CD4-positive, alpha-beta T cell (primary cell): ENCODE measurements around the gene ETFB. TPM values are rescaled to one million over a fixed set of nuclear protein-coding genes. Genes with fewer than 3 reads are reported as not detected.

Experiments used
- ATAC-seq: fragments of 200-7000 bp; cut with Tn5 transposase; one replicate; pipeline ENCODE4 v1.10.0; 2022; ENCODE audit warnings: mild to moderate bottlenecking; ENCODE audit not compliant: poor library complexity
- CTCF ChIA-PET: fragments of 350-600 bp; sonication (Branson Sonifier 250); formaldehyde crosslinking; loops from one replicate; lab custom pipeline; 2021; ENCODE audit warnings: antibody characterized with exemption, inconsistent platforms; lab: Charles Lee
- POLR2A ChIA-PET: fragments of 350-600 bp; sonication (Branson Sonifier 250); formaldehyde crosslinking; loops from one replicate; lab custom pipeline; 2021; ENCODE audit warnings: antibody characterized with exemption, inconsistent platforms; lab: Charles Lee
- DNase-seq, 14 experiments: peaks; one replicate each; pipeline ENCODE4 v3.0.0-alpha.2; 2013 to 2020; ENCODE audit warnings: mixed read lengths in 2 of 14
- H3K27ac ChIP-seq, 2 donors: one replicate each; pipeline versions ENCODE4 v1.5.1 to v1.7.0; 2013; ENCODE audit warnings: low read length in 2 of 2, low read depth in 1 of 2, mild to moderate bottlenecking in 1 of 2
- H3K27me3 ChIP-seq, 2 experiments: 1 replicate in 1 of 2; 2 replicates in 1 of 2; pipeline versions ENCODE4 v1.6.1 to v1.7.0; 2013; ENCODE audit warnings: low read length in 2 of 2, control low read depth in 1 of 2, mild to moderate bottlenecking in 1 of 2, moderate library complexity in 1 of 2; ENCODE audit not compliant: insufficient read depth in 2 of 2, control insufficient read depth in 1 of 2
- H3K36me3 ChIP-seq: one replicate; pipeline ENCODE4 v1.6.1; 2013; ENCODE audit warnings: low read length, control low read depth; ENCODE audit not compliant: insufficient read depth
- H3K4me1 ChIP-seq: one replicate; pipeline ENCODE4 v1.6.1; 2013; ENCODE audit warnings: low read length, control low read depth; ENCODE audit not compliant: insufficient read depth
- H3K4me3 ChIP-seq: one replicate; pipeline ENCODE4 v1.5.1; 2013; ENCODE audit warnings: mild to moderate bottlenecking, low read length, moderate library complexity
- H3K9me3 ChIP-seq, 2 experiments: 1 replicate in 1 of 2; 2 replicates in 1 of 2; pipeline versions ENCODE4 v1.6.1 to v1.7.0; 2013; ENCODE audit warnings: low read length in 2 of 2, mild to moderate bottlenecking in 2 of 2, control low read depth in 1 of 2, moderate library complexity in 1 of 2; ENCODE audit not compliant: control insufficient read depth in 1 of 2, insufficient read depth in 1 of 2
- H3K27ac Mint-ChIP-seq: one replicate; pipeline ENCODE4 v1.8.0; 2020; ENCODE audit warnings: mixed read lengths
- H3K27me3 Mint-ChIP-seq: one replicate; pipeline ENCODE4 v1.8.0; 2021; ENCODE audit warnings: mixed read lengths
- H3K36me3 Mint-ChIP-seq: one replicate; pipeline ENCODE4 v1.8.0; 2021; ENCODE audit warnings: low read depth, mixed read lengths
- H3K4me1 Mint-ChIP-seq: one replicate; pipeline ENCODE4 v1.8.0; 2021; ENCODE audit warnings: low read depth, mixed read lengths
- H3K4me3 Mint-ChIP-seq: one replicate; pipeline ENCODE4 v1.8.0; 2020; ENCODE audit warnings: mild to moderate bottlenecking, mixed read lengths
- H3K9me3 Mint-ChIP-seq: one replicate; pipeline ENCODE4 v1.8.0; 2020; ENCODE audit warnings: mixed read lengths
- CTCF ChIP-seq: fragments of 200-600 bp; IDR thresholded peaks from one replicate; pipeline ENCODE4 v1.8.0; 2022; ENCODE audit warnings: antibody characterized with exemption, mild to moderate bottlenecking
- intact Hi-C, 2 experiments: fragments of 100-400 bp; cut with DNase I in 1 of 2; cut with micrococcal nuclease in 1 of 2; formaldehyde crosslinking; loops; one replicate each; pipeline versions ENCODE4 v1.15.1 to v1.9.0; 2023 to 2025; cut with DNase I, micrococcal nuclease
- total RNA-seq, 174 experiments: library from RNA in 2 of 174; stranded (reverse) in 2 of 174; gene quantifications; one replicate each; pipeline ENCODE4 v1.2.3 and lab custom pipeline; 2021 to 2026

ETFB gene
- total RNA-seq, 2 experiments from 2014 or later, result 29.7 to 30.1 TPM

- Mint-ChIP-seq H3K4me3 (no peak overlapping the region), H3K27me3 (no peaks in the 10 kb centered on the region), H3K36me3 (no peaks in the 10 kb centered on the region), H3K27ac (no peak overlapping the region), H3K9me3 (no peaks in the 10 kb centered on the region), H3K4me1 (peaks cover 15% of the 10 kb centered on the region)
- Histone ChIP-seq H3K4me3 (no peak overlapping the region), H3K36me3 (no peaks in the 10 kb centered on the region), H3K27ac (no peak overlapping the region), H3K9me3 (no peaks in the 10 kb centered on the region), H3K27me3 (no peaks in the 10 kb centered on the region), H3K4me1 (peaks cover 19% of the 10 kb centered on the region)
- intact Hi-C loops, result no loop called here
- DNase-seq, result no peak
- no peak for TF ChIP-seq CTCF
- no peak for ATAC-seq
- POLR2A ChIA-PET, result no interaction called here
- CTCF ChIA-PET, result no interaction called here
These were observed 23.0 kb upstream of the ETFB start for GRCh38 chr19:51389143-51389542.

GRCh38 chr19:51387924-51388389 is 21.8 kb upstream of the ETFB start, which contains the start of gene LIM2:
TSS of gene LIM2 (minus strand) at chr19:51387974. CDS start at chr19:51387443, 531 bp downstream.
- H3K9me3 Mint-ChIP-seq, result no peaks in the 10 kb centered on the region
- CTCF ChIA-PET, result no interaction called here
- H3K4me3 ChIP-seq, result no peak within 1 kb of the TSS

GRCh38 chr19:51386882-51387520 is 20.8 kb upstream of the ETFB start:
- ChIA-PET CTCF (no interaction called here), POLR2A (no interaction called here)
- Histone ChIP-seq H3K4me1 (peaks cover 12% of the 10 kb centered on the region), H3K27me3 (no peaks in the 10 kb centered on the region), H3K9me3 (peaks cover 0 to under 1% of the 10 kb centered on the region in 2 experiments), H3K4me3 (no peak overlapping the region), H3K27ac (no peak overlapping the region), H3K36me3 (no peaks in the 10 kb centered on the region)
- DNase-seq (peak in 1 of 14 experiments; percentile 54), ATAC-seq (no peak)
- no peak for TF ChIP-seq CTCF
- H3K9me3 Mint-ChIP-seq, result no peaks in the 10 kb centered on the region
- peaks cover 10% of the 10 kb centered on the region for H3K4me1 Mint-ChIP-seq
- no peak overlapping the region for H3K27ac Mint-ChIP-seq
- no peaks in the 10 kb centered on the region for H3K27me3 Mint-ChIP-seq
- H3K4me3 Mint-ChIP-seq, result no peak overlapping the region
- H3K36me3 Mint-ChIP-seq, result no peaks in the 10 kb centered on the region
- intact Hi-C loops, result no loop called here

More at GRCh38 chr19:51387924-51388389, 21.8 kb upstream of the ETFB start, which contains the start of gene LIM2:
- no peak for ATAC-seq
- POLR2A ChIA-PET, result no interaction called here
- DNase-seq, result no peak
- Mint-ChIP-seq H3K4me3 (no peak within 1 kb of the TSS), H3K27me3 (no peaks in the 10 kb centered on the region), H3K4me1 (peaks cover 10% of the 10 kb centered on the region), H3K36me3 (no peaks in the 10 kb centered on the region), H3K27ac (no peak within 1 kb of the TSS)
- Histone ChIP-seq H3K4me1 (peaks cover 12% of the 10 kb centered on the region), H3K9me3 (no peaks in the 10 kb centered on the region), H3K36me3 (no peaks in the 10 kb centered on the region), H3K27ac (no peak within 1 kb of the TSS), H3K27me3 (no peaks in the 10 kb centered on the region)
- no peak for TF ChIP-seq CTCF
- intact Hi-C loops, result no loop called here
